GM19328 (cell line): ENCODE results near the gene RAP1GAP.

Experiments used
- ATAC-seq: cut with Tn5 transposase; IDR thresholded peaks from one replicate; pipeline ENCODE4 v1.9.1; 2021; ENCODE audit warnings: mild to moderate bottlenecking, moderate library complexity; ENCODE audit not compliant: unreplicated experiment

Gene RAP1GAP

DNA sequence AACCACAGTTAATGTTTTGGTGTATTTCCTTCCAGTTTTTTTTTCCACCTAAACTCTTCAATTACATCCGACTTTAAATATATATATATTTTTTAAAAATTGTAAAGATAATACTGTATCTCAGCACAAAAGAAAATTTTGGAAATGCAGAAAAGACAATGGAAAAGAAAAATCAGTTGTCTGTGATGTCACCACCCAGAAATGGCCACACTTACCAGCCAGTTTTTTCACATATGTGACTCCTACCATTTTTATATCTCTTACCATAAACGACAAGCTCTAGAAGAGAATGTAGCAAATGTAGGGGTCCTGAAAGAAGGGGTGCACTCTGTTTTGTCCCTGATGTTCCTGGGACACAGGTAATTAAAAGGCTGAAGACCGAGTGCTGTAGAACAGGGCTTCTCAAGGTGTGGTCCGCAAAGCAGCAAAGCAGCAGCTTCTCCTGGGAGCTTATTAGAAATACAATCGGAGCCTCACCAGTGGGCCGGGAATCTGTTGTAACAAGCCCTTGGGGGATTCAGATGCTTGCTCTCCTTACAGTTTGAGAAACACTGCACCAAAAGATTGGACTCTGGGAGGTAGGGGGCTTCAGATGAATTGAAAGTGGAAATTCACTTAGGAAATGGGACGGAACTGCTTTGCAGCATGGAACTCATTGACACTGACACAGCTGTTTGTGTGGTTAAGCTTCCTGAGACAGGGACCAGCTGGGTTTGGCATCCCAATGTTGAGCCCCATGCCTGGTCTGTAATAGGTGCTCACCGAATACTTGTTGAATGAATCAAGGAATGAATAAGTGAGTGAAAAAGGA, 115.8 kb downstream of the RAP1GAP start:
- no peak for ATAC-seq

DNA sequence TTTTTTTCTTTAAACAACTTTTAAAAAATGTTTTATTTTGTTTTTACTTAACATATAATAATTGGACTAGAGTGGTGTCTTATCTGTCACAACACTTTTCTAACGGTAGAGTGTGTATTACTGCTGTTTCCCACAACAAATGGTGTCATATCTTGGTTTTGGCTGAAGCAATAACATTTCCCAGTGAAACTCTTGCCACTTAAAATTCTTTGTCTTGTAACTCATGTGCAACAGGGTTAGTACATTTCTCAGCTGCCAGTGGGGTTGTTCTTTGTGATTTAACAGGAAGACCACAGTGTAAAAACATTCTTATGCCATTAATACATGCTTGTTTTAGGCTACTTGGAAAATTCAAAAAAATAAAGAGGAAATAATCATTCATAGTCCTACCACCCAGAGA, 116.4 kb downstream of the RAP1GAP start:
- no peak for ATAC-seq

- ATAC-seq, result no peak
Measured at GRCh38 chr1:21550866-21551475, 118.2 kb downstream of the RAP1GAP start.

DNA sequence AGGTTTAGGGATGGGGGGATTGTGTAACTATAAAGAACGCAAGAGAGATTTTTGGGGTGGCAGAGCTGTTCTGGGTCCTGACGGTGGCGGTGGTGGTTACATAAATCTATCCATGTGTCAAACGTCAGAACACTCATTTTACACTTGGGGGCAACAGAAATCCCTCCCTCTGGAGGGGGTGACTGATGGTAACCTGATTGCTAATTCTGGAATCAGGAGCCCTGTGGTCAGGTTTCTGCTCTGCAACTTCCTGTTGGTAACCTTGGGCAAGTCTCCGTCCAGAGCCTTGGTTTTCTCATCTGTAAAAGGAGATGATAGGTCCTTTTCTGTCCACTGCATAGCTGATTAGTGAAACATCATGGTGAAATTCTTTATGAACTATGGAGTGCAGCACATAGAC, 119.1 kb downstream of the RAP1GAP start:
- no peak for ATAC-seq

GRCh38 chr1:21547876-21548275, 121.3 kb downstream of the RAP1GAP start:
- no peak for ATAC-seq
